ENCODE measurements around the gene MCC. TPM values are rescaled to one million over a fixed set of nuclear protein-coding genes. Genes with fewer than 3 reads are reported as not detected.

MCC gene
- total RNA-seq, 2 experiments from 2014 or later: 0.25 TPM; not detected in 1

DNA sequence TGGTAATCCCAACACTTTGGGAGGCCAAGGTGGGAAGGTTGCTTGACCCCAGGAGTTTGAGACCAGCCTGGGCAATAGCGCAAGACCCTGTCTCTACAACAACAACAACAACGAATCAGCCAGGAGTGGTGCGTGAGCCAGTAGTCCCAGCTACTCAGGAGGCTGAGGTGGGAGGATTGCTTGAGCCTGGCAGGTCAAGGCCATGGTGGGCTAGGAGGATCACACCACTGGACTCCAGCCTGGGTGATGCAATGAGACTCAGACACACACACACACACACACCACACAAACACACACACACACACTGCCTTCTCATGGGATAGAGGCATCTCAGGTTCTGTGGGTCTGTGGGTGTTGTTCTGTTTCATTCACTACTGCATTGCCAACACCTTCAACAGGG, 396.6 kb downstream of the MCC start:
- POLR2A ChIA-PET: no interaction called here
- H3K9me2 ChIP-seq (ENCODE audit: insufficient read depth, low read length): no peaks in the 10 kb centered on the region

DNA sequence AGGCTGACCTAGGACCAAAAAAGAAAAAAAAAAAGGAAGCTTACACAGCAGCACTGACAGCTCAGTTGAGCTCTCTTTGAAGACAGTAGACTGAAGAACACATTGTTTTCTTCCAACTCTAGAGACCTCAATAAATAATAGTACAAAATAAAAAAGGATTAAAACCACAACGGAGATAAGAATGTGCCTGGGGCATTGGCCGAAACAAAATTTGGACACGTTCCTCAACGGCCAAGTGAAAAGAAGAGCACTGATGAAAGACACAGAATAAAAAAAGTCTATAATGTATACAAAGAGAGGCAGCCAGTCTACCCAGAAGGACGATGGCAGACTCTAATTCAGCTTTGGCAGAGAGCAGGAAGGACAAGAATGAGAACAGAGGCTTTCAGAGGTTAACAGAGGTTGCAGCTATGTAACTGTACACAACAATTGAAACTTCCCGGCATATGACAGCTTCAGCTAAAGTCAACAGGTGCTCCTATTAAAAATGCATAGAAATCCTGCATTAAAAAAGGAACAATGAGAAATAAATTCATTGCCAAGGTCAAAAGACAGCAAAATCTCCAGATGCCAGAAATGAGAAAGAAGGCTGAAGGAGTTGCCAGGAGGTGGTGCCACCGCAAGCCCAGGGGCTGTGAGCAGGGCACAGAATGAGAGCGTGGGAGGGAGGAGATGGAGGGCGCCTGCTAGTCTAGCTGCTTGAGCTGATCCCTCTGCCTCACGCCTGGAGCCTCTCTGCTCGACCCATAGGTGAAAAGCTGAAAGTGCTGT, 397.7 kb downstream of the MCC start:
- Histone ChIP-seq H3K79me2 (ENCODE audit: insufficient read depth, low read depth, low read length) (no peaks in the 10 kb centered on the region), H3K9me3 (ENCODE audit: low read length) (no peaks in the 10 kb centered on the region), H2AFZ (ENCODE audit: low read length) (no peak overlapping the region), H3K4me3 (ENCODE audit: low read depth, low read length, poor library complexity, severe bottlenecking) (no peak overlapping the region), H4K20me1 (ENCODE audit: insufficient read depth, low read length) (no peaks in the 10 kb centered on the region), H3K9me2 (ENCODE audit: insufficient read depth, low read length) (no peaks in the 10 kb centered on the region), H3K4me2 (ENCODE audit: low read length) (no peak overlapping the region), H3K4me1 (ENCODE audit: insufficient read depth, low read length, poor library complexity, severe bottlenecking) (no peaks in the 10 kb centered on the region), H3K36me3 (ENCODE audit: insufficient read depth, low read length) (no peaks in the 10 kb centered on the region), H3K27ac (ENCODE audit: low read depth, low read length, poor library complexity, severe bottlenecking) (no peak overlapping the region)
- intact Hi-C loops (cut with micrococcal nuclease; ENCODE audit: unreplicated experiment): no loop called here
- ChIA-PET POLR2A (interaction anchor here (1.0 to 1.1 kb wide), 3 partner anchors 10 to 51 kb away, joined by 3 to 4 read pairs (median 3); no protein-coding TSS in a partner anchor), CTCF (ENCODE audit: unreplicated experiment) (no interaction called here)
- no TSS peak for BruUV-seq (replicated peaks)
- DNase-seq (ENCODE audit: low spot score): no peak
- no peak for TF ChIP-seq EZH2phosphoT487 (IDR thresholded peaks at IDR 0.05; ENCODE audit: borderline replicate concordance, low read depth, low read length)
- TF ChIP-seq, protein P1, sequence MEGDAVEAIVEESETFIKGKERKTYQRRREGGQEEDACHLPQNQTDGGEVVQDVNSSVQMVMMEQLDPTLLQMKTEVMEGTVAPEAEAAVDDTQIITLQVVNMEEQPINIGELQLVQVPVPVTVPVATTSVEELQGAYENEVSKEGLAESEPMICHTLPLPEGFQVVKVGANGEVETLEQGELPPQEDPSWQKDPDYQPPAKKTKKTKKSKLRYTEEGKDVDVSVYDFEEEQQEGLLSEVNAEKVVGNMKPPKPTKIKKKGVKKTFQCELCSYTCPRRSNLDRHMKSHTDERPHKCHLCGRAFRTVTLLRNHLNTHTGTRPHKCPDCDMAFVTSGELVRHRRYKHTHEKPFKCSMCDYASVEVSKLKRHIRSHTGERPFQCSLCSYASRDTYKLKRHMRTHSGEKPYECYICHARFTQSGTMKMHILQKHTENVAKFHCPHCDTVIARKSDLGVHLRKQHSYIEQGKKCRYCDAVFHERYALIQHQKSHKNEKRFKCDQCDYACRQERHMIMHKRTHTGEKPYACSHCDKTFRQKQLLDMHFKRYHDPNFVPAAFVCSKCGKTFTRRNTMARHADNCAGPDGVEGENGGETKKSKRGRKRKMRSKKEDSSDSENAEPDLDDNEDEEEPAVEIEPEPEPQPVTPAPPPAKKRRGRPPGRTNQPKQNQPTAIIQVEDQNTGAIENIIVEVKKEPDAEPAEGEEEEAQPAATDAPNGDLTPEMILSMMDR (conservative IDR thresholded peaks at IDR 0.05; ENCODE audit: low read length): no peak

More for the DNA sequence above, 396.6 kb downstream of the MCC start:
- H3K79me2 ChIP-seq (ENCODE audit: insufficient read depth, low read depth, low read length): no peaks in the 10 kb centered on the region
- intact Hi-C loops (cut with micrococcal nuclease; ENCODE audit: unreplicated experiment): no loop called here
- no peak overlapping the region for H3K4me3 ChIP-seq (ENCODE audit: low read depth, low read length, poor library complexity, severe bottlenecking)
- H4K20me1 ChIP-seq (ENCODE audit: insufficient read depth, low read length): no peaks in the 10 kb centered on the region
- H3K36me3 ChIP-seq (ENCODE audit: insufficient read depth, low read length): no peaks in the 10 kb centered on the region
- no peaks in the 10 kb centered on the region for H3K4me1 ChIP-seq (ENCODE audit: insufficient read depth, low read length, poor library complexity, severe bottlenecking)
- BruUV-seq (replicated peaks): no TSS peak
- H3K9me3 ChIP-seq (ENCODE audit: low read length): no peaks in the 10 kb centered on the region
- CTCF ChIA-PET (ENCODE audit: unreplicated experiment): no interaction called here
- TF ChIP-seq, protein P1 (conservative IDR thresholded peaks at IDR 0.05; ENCODE audit: low read length): no peak
- TF ChIP-seq EZH2phosphoT487 (IDR thresholded peaks at IDR 0.05; ENCODE audit: borderline replicate concordance, low read depth, low read length): no peak
- H3K27ac ChIP-seq (ENCODE audit: low read depth, low read length, poor library complexity, severe bottlenecking): no peak overlapping the region
- no peak for DNase-seq (ENCODE audit: low spot score)
- H2AFZ ChIP-seq (ENCODE audit: low read length): no peak overlapping the region
- H3K4me2 ChIP-seq (ENCODE audit: low read length): no peak overlapping the region

DNA sequence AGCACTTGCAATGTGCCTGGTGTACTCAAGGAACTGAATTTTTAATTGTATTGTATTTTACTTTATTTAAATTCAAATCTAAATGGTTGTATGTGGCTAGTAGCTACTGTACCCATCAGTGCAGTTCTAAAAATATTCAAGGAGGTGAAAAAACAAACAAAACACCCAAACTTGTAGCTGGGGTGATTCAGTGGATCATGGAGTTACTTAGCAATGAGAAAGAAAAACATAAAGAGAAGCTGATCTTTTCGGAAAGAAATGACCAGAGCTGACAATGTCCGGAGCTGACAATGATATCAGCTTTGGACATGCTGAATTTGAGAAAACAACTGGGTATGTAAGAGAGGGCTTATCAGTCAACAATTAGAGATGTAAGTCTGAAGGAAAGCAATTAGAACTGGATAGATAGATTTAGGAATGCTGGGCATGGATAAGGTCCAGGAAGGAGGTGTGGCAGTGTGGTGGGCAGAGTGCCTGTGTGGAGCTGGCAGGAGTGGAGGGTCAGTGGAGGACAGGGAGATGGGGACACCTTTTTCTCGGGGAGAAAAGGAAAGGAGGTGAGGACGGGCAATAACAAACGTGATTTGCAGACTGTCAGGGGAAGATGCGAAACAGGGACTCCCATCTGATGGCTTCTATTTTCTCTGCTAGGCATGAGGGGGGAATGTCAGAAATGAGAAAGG, 398.5 kb downstream of the MCC start:
- H3K27ac ChIP-seq (ENCODE audit: low read depth, low read length, poor library complexity, severe bottlenecking): no peak overlapping the region
- H3K4me1 ChIP-seq (ENCODE audit: insufficient read depth, low read length, poor library complexity, severe bottlenecking): no peaks in the 10 kb centered on the region
- no peaks in the 10 kb centered on the region for H3K36me3 ChIP-seq (ENCODE audit: insufficient read depth, low read length)
- H3K9me3 ChIP-seq (ENCODE audit: low read length): no peaks in the 10 kb centered on the region
- CTCF ChIA-PET (ENCODE audit: unreplicated experiment): no interaction called here
- BruUV-seq (replicated peaks): no TSS peak
- POLR2A ChIA-PET: interaction anchor here (1.0 to 1.1 kb wide), 3 partner anchors 10 to 52 kb away, joined by 3 to 4 read pairs (median 3); no protein-coding TSS in a partner anchor
- no peak overlapping the region for H3K4me3 ChIP-seq (ENCODE audit: low read depth, low read length, poor library complexity, severe bottlenecking)
- no peak overlapping the region for H2AFZ ChIP-seq (ENCODE audit: low read length)
- DNase-seq (ENCODE audit: low spot score): no peak
- H4K20me1 ChIP-seq (ENCODE audit: insufficient read depth, low read length): no peaks in the 10 kb centered on the region
- H3K4me2 ChIP-seq (ENCODE audit: low read length): no peak overlapping the region
- TF ChIP-seq EZH2phosphoT487 (IDR thresholded peaks at IDR 0.05; ENCODE audit: borderline replicate concordance, low read depth, low read length): no peak
- TF ChIP-seq, protein P1 (conservative IDR thresholded peaks at IDR 0.05; ENCODE audit: low read length): no peak
- H3K79me2 ChIP-seq (ENCODE audit: insufficient read depth, low read depth, low read length): no peaks in the 10 kb centered on the region
- no peaks in the 10 kb centered on the region for H3K9me2 ChIP-seq (ENCODE audit: insufficient read depth, low read length)
- intact Hi-C loops (cut with micrococcal nuclease; ENCODE audit: unreplicated experiment): no loop called here
